GM18520 (cell line): ENCODE results near the gene TRIOBP.
"Not testable (repeated sequence)": the region's sequence is repeated elsewhere in the genome, so short reads cannot be mapped to it uniquely, and the experiment has no call there.

Source experiments
- ATAC-seq: cut with Tn5 transposase; IDR thresholded peaks from one replicate; pipeline ENCODE4 v1.9.1; 2021; ENCODE audit not compliant: unreplicated experiment

The TRIOBP gene

DNA sequence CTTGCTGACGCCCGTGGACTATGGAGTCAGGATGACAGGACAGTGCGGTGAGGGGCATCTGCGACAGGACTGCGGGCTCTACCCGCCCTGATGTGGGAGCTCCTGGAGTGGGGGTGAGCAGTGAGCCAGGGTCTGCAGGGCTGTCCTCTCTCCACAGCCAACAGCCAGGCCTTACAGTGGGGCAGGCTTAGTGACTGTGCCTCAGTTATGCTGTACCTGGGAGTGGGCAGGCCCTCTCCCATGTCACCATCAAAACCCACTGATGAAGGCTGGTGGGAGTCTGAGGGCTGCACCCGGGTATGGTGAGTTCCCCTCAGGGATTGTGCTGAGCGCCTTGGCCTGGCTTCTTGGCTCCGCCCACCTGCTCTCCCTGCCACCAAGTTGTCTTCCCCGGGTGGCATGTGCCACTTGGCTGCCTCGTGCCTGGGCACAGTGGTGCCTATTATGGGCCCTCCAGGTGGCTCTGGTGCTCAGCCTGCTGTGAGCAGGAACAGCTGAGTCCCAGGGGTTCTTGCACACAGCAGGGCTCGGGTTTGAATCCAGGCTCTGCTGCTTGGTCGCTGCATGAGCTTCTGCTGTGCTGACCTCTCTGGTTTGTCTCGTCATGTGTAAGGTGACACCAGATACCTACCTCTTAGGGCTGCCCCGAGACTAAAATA lies 4.1 kb upstream of the TRIOBP start:
- no peak for ATAC-seq

DNA sequence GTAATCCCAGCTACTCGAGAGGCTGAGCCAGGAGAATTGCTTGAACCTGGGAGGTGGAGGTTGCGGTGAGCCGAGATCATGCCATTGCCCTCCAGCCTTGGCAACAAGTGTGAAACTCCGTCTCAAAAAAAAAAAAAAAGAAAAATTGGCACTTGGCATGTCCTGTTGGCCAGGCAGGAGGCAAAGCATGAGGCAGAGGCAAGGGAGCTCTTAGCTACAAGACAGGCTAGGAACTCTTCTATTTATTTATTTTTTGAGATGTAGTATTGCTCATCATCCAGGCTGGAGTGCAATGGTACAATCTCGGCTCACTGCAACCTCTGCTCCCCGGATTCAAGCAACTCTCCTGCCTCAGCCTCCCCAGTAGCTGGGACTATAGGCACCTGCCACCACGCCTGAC lies 2.7 kb upstream of the TRIOBP start:
- ATAC-seq: not testable (repeated sequence)

DNA sequence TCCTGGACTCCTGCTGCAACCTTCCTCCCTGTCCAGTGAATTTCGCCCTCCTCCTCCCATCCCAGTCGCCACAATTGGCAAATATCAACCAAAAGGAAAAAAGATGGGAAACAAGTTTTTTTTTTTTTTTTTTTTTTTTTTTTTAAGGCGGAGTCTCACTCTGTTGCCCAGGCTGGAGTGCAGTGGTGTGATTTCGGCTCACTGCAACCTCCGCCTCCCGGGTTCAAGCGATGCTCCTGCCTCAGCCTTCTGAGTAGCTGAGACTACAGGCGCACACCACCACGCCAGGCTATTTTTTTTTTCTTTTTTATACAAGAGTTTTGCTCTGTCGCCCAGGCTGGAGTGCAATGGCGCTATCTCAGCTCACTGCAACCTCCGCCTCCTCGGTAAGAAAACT lies 590 bp upstream of the TRIOBP start:
- not testable (repeated sequence) for ATAC-seq

DNA sequence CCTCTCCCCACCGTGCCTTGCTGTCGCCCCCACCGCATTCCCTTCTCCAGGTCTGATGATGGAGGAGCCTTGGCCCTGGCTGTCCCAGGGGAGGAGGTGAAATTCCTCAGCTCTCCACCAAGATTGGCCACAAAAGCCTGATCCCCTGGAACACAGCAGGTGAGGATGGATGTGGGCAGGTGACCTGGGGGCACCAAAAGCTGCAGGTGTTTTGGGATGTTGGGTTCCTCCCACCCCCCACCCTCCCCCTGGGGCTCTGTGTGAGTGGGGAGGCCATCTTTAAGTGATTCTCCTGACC lies 639 bp downstream of the TRIOBP start:
- ATAC-seq: no peak

DNA sequence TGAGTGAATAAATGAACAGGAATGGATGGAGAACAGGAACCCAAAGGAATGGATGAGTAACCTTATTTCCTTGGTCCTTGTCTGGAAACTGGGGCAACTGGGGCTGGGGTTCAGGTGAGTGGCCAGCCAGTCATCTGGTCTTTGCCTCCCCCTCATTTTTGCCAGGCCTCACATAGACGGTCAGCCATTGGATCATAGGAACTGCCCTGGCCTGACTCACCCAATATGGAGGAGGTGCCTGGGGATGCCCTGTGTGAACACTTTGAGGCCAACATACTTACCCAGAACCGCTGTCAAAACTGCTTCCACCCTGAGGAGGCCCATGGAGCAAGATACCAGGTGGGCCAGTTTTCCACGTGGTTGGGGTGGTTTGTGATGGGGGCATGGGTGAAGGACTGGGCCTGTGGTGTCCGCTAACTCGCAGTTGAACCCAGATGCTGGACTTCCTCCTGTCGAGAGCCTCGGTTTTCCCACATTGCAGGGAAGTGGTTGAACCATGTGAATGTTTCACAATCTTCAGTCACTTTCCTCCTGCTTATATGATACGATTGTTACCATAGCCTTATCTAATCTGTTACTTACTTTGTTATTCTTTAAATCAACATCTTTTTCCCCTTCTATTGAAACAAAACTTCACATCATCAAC lies 4.4 kb downstream of the TRIOBP start:
- ATAC-seq: no peak

DNA sequence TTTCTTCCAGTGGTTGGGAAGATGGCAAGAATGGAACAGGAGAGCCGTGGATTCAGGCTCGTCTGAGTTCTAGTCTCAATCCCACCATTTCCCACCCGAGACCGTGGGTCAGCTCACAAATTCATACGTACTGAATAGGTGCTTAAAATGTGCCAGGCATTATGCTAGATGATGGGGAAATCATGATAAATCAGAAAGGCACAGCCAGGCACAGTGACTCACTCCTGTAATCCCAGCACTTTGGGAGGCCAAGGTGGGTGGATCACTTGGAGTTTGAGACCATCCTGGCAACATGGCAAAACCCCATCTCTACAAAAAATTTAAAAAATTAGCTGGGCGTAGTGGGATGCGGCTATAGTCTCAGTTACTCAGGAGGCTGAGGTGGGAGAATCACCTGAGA lies 7.1 kb downstream of the TRIOBP start:
- ATAC-seq: no peak

DNA sequence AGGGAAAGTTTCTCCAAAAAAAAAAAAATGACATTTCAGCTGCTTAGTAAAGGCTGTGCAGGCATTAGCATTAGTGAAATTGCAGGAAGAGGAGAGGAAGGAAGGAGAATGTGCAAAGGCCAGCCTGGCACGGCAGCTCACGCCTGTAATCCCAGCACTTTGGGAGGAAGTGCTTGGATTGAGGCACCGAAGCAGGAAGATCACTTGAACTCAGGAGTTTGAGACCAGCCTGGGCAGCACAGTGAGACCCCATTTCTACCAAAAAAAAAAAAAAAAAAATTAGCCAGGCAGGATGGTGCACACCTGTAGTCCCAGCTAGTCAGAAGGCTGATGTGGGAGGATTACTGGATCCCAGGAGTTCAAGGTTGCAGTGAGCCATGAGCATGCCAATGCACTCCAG lies 7.8 kb downstream of the TRIOBP start:
- no peak for ATAC-seq

DNA sequence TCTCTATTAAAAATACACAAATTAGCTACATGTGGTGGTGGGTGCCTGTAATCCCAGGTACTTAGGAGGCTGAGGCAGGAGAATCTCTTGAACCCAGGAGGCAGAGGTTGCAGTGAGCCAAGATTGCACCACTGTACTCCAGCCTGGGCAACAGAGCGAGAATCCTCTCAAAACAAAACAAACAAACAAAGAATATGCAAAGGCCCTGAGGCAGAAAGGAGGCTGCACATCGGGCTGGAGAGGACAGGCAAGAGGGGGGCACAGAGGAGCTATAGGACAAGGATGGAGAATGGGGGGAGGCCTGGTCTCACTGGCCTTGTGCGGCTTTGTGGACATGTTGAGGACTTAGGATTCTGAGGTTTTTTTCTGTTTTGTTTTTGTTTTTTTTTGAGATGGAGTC lies 8.4 kb downstream of the TRIOBP start:
- no peak for ATAC-seq

DNA sequence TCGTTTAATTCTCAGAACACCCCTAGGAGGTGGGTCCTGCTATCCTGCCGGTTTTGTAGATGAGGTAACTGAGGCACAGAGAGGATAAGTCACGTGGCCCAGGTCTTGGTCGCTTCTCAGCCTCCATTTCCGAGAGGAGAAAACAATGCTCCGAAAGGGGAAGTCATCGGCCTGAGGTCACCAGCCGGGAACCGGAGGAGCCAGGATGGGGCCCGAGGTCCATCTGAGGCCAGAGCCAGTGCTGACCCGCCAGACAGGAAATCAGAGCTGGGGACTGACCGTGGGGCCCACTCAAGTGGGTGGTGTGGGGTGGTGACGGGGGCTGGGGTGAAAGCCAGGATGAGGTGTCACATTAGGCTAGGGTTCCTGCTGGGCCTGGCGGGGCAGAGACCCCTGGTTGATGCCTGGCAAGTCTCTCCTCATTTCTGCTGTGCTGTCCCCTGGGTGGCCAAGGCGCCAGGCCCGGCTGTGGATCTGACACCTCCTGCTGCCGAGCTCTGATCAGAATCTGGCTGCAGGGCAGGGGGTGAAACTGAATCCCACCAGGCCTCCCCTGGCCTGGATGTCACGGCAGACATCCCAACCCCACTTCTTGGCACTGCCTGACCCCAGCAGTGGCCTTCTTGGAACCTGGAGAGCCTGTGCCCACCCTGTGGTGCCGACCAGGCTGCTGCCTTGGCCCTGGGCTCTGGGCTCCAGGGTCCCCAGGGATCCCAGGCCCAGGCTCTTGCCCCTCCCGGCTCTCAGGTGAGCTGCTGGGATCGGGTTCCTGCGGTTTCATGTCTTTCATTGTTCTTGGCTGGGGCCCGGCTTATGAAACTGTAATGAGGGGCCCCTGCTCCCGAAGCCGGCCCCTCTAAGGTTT lies 12.0 kb downstream of the TRIOBP start:
- no peak for ATAC-seq

DNA sequence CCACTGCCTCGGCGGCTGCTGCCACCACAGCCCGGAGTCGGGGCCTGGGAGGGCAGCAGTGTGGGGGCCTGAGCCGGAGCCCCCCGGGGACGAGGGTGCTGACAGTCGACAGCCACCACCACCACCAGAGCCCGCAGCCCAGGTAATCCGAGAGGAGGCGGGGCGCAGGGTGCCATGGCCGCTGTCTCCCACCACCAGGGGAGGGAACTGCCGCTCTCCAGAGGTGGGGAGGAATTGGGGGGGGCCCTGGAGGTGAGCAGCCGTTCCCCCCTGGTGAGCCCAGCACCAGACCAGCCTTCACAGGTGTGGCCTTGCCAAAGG lies 12.6 kb downstream of the TRIOBP start:
- ATAC-seq: no peak

DNA sequence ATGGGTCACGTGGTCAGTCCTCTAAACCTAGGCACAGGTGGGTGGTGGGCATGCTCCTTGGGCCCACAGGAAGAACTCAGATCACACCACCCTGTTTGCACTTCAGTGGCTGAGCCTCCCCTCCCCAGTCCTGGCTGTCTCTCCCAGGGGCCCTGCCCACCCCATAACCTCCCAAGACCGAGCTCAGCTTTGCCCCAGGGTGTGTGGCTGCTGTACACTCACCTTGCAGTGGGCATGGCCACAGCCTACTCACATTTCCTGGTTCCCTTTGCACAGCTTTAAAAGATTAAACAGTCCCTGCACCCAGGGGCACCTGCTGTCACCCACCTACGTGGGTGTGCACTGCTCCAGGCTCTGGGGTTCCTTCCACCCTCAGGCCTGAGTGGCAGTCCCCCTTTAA lies 13.8 kb downstream of the TRIOBP start:
- ATAC-seq: no peak

DNA sequence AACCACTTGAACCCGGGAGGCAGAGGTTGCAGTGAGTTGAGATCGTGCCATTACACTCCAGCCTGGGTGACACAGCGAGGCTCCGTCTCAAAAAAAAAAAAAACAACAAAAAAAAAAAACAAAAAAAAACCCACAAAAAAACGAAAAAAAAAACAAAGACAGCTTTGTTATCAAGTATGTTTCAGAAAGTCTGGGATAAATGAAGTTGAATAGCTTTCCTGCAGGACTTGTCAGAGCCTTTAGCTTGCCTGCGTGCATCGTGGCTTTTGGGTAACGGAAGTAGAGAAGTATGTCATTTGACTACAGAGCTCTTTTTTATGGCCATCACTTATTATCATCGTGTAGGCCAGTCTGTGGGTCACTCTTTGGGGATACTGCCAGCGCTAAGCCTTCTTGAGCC lies 14.6 kb downstream of the TRIOBP start:
- no peak for ATAC-seq

DNA sequence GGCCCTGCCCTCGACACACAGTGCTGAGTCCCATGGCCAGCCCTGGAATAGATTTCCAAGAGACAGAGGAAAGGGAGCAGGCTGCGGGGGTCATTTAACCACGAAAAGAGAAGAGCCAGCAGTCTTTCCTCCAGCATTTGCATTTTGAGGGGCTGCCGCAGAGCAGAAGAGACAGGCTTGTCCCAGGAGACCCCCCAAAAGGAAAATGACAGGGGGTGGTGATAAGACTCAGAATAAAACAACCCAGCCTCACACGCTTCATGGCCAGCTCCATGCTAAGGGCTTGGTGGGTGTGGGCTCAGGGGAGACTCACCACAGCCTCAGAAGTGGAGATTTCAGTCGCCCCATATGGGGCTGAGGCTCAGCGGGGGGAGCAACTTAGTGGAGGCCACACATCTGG lies 16.9 kb downstream of the TRIOBP start:
- ATAC-seq: no peak

DNA sequence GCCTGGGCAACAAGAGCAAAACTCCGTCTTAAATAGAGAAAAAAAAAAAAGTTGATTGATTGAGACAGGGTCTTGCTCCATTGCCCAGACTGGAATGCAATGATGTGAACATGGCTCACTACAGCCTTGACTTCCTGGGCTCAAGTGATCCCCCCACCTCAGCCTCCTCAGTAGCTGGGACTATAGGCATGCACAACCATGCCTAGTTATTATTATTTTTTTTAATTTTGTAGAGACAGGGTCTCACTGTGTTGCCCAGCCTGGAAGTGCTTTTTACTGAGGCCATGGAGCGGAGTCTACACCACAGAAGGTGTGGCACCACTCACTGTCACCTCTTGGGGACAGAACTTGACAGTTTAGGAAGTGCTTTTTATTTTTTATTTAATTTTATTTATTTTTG lies 17.8 kb downstream of the TRIOBP start:
- no peak for ATAC-seq

DNA sequence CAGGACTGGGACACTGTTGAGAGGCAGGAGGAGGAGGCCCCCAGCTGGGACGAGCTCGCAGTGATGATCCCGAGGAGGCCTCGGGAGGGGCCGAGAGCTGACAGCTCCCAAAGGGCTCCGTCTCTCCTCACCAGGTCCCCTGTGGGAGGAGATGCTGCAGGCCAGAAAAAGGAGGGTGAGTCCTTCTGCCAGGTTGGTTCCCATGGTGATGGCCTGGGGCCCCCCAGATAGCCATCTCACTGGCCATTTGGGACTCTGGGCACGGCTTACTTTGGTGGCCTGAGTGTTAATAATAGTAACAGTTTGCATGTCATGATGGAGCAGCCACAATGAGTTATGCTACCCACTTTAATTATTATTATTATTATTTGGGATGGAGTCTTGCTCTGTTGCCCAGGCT lies 18.9 kb downstream of the TRIOBP start:
- ATAC-seq: no peak

DNA sequence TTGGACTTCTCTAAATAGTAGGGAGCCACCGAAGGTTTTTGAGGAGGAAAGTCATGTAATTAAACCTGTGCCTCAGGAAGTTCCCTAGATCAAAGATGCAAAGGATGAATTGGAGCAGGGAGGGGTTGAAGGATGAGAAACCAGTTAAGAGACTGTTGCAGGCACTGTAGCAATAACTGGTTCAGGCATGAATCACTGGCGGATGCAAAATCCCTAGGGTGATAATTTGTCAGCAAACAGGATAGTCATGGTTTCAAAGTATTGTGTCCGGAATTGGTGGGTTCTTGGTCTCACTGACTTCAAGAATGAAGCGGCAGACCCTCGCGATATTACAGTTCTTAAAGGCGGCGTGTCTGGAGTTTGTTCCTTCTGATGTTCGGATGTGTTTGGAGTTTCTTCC lies 19.9 kb downstream of the TRIOBP start:
- ATAC-seq: no peak

DNA sequence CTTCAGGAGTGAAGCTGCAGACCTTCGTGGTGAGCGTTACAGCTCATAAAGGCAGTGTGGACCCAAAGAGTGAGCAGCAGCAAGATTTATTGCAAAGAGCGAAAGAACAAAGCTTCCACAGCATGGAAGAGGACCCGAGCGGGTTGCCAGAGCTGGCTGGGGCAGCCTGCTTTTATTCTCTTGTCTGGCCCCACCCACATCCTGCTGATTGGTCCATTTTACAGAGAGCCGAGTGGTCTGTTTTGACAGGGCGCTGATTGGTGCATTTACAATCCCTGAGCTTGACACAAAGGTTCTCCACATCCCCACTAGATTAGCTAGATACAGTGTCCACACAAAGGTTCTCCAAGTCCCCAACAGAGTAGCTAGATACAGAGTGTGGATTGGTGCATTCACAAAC lies 20.4 kb downstream of the TRIOBP start:
- not testable (repeated sequence) for ATAC-seq

DNA sequence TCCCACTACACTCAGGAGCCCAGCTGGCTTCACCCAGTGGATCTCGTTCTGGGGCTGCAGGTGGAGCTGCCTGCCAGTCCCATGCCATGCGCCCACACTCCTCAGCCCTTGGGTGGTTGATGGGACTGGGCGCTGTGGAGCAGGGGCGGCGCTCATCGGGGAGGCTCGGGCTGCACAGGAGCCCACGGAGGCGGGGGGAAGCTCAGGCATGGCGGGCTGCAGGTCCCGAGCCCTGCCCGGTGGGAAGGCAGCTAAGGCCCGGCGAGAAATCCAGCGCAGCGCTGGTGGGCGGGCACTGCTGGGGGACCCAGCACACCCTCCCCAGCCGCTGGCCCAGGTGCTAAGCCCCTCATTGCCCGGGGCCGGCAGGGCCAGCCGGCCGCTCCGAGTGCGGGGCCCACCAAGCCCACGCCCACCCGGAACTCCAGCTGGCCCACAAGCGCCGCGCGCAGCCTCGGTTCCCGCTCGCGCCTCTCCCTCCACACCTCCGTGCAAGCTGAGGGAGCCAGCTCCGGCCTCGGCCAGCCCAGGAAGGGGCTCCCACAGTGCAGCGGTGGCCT lies 21.0 kb downstream of the TRIOBP start:
- ATAC-seq: not testable (repeated sequence)

DNA sequence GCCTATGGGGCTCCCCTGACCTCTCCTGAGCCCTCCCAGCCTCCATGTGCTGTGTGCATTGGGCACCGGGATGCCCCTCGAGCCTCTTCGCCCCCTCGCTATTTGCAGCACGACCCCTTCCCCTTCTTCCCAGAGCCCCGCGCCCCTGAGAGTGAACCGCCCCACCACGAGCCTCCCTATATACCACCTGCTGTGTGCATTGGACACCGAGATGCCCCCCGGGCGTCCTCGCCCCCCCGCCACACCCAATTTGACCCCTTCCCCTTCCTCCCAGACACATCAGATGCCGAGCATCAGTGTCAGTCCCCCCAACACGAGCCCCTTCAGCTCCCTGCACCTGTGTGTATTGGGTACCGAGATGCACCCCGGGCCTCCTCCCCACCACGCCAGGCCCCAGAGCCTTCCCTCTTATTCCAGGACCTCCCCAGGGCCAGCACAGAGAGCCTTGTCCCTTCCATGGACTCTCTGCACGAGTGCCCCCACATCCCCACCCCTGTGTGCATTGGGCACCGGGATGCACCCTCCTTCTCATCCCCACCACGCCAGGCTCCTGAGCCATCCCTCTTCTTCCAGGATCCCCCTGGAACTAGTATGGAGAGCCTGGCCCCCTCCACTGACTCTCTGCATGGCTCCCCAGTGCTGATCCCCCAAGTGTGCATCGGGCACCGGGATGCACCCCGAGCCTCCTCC lies 28.8 kb downstream of the TRIOBP start:
- no peak for ATAC-seq

DNA sequence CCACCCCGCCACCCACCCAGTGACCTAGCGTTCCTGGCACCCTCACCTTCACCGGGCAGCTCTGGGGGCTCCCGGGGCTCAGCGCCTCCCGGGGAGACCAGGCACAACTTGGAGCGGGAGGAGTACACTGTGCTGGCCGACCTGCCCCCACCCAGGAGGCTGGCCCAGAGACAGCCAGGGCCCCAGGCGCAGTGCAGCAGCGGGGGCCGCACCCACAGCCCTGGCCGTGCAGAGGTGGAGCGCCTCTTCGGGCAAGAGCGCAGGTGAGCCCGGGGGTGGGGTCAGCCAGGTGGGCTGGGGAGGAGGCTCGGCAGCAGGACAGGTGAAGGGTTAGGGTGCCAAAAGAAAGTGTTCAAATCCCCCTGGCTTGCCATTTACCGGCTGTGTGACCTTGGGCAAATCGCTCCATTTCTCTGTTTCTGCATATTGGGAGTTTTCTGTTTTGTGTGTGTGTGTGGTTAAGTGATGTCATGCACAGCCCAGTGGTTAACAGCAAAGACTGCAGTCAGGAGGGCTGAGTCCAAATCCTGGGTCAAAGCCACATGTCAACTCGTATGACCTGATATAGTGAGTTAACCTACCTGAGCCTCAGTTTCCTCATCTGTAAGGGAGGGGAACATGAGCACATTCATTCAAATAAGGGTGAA lies 29.5 kb downstream of the TRIOBP start:
- no peak for ATAC-seq

DNA sequence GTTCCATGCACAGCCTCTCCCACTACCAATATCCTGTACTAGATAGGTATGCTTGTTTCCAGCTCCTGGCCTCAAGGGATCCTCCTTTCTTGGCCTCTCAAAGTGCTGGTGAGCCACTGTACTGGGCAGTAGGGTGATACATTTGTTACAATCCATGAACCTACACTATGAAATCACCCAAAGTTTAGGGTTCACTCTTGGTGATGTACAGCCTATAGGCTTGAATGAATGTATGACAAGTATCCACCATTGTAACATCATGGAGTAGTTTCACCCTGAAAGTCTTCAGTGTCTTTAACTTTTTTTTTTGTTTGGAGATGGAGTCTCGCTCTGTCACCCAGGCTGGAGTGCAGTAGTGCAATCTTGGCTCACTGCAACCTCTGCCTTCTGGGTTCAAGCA lies 31.8 kb downstream of the TRIOBP start:
- no peak for ATAC-seq
